ENCODE data around the gene INSYN1. TPM values are rescaled to one million over a fixed set of nuclear protein-coding genes. Genes with fewer than 3 reads are reported as not detected.
"Not testable (repeated sequence)": the region's sequence is repeated elsewhere in the genome, so short reads cannot be mapped to it uniquely, and the experiment has no call there.

INSYN1 gene
- total RNA-seq, 1 experiment from 2014 or later, result not detected

DNA sequence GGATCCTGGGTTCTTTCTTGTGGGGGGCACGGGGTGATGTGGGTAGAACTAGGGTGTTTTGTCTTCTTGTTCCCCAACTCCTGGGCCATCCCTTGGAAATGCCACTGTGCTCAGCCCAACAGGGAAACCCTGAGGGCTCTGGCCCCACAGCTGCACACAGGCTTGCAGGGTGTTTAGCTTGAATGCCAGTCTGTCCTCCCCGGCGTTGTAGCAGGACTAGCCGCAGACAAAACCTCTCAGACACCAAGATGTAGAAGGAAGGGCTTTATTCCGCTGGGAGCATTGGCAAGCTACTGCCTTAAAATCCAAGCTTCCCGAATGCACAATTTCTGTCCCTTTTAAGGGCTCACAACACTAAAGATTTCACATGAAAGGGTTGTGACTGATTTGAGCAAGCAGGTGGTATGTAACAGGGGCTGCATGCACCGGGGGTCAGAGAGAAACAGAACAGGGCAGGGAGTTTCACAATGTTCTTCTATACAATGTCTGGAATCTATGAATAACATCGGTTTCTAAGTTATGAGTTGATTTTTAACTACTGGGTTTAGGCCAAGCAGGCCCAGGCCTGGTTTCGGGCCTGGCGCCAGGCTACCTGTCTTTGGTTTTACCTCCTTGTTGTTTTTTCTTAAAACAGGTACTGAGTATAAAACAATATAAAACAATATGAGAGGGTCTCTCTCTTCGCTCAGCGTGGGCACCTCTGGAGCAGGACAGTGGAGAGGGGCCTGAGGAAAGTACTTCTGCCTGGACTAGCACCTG is 32.3 kb upstream of the INSYN1 start:
- H3K4me3 ChIP-seq; H3K27ac ChIP-seq; H3K27me3 ChIP-seq; H3K9me3 ChIP-seq (replicated peaks); DNase-seq; H3K36me3 ChIP-seq; H3K4me1 ChIP-seq: not testable (repeated sequence)

- no peaks in the 10 kb centered on the region for H3K27me3 ChIP-seq
- H3K4me1 ChIP-seq, result no peaks in the 10 kb centered on the region
- H3K27ac ChIP-seq, result no peak overlapping the region
- no peak overlapping the region for H3K4me3 ChIP-seq
- DNase-seq, result no peak
- no peaks in the 10 kb centered on the region for H3K9me3 ChIP-seq (replicated peaks)
- no peaks in the 10 kb centered on the region for H3K36me3 ChIP-seq
Measured at GRCh38 chr15:73784291-73784690, 31.1 kb upstream of the INSYN1 start.

DNA sequence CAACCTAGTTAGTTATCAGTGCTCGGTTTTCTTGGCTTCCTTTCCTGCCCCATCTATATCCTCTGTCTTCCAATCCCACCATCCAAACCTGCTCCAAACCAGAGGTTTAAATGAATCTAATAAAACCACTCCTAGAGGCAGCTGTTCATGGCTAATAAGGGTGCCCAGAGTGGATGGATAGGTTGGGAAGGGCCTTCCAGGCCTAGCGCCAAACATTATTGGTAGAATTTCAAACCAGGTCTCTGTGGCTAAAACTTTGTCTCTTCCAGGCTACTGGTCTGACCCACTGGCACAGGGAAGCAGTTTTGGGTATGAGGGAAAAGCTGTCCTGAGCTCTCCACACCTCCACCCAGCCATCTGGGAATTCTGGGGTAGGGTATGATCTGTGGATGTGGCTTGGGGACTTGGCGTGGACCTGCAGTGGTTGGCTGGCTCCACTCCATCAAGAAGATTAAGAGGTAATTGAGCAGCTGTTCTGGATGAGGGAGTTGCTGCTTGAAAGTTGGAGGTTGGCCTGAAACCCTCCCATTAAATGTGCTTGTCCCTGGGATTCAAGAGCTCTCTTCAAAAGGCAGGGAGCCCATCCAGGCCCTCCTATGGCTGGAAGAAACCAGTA is 29.3 kb upstream of the INSYN1 start:
- H3K36me3 ChIP-seq, result no peaks in the 10 kb centered on the region
- H3K4me1 ChIP-seq, result no peaks in the 10 kb centered on the region
- no peak overlapping the region for H3K27ac ChIP-seq
- no peaks in the 10 kb centered on the region for H3K9me3 ChIP-seq (replicated peaks)
- no peak overlapping the region for H3K4me3 ChIP-seq
- no peaks in the 10 kb centered on the region for H3K27me3 ChIP-seq
- peak; percentile 30 to 51 for DNase-seq

GRCh38 chr15:73781038-73781925 is 28.1 kb upstream of the INSYN1 start:
- H3K4me3 ChIP-seq, result no peak overlapping the region
- no peaks in the 10 kb centered on the region; the same call in 1 of the 2 replicates for H3K27me3 ChIP-seq
- peak in 1 of 2 experiments; percentile 12 for DNase-seq
- no peaks in the 10 kb centered on the region for H3K9me3 ChIP-seq (replicated peaks)
- no peak overlapping the region for H3K27ac ChIP-seq
- no peaks in the 10 kb centered on the region for H3K36me3 ChIP-seq
- no peaks in the 10 kb centered on the region for H3K4me1 ChIP-seq

- H3K27ac ChIP-seq, result no peak overlapping the region
- no peak for DNase-seq
- H3K27me3 ChIP-seq, result peaks cover 5% of the 10 kb centered on the region; the same call in 1 of the 2 replicates
- no peaks in the 10 kb centered on the region for H3K9me3 ChIP-seq (replicated peaks)
- no peaks in the 10 kb centered on the region for H3K4me1 ChIP-seq
- no peaks in the 10 kb centered on the region for H3K36me3 ChIP-seq
- H3K4me3 ChIP-seq, result no peak overlapping the region
Measured at GRCh38 chr15:73779974-73780373, 26.8 kb upstream of the INSYN1 start.

DNA sequence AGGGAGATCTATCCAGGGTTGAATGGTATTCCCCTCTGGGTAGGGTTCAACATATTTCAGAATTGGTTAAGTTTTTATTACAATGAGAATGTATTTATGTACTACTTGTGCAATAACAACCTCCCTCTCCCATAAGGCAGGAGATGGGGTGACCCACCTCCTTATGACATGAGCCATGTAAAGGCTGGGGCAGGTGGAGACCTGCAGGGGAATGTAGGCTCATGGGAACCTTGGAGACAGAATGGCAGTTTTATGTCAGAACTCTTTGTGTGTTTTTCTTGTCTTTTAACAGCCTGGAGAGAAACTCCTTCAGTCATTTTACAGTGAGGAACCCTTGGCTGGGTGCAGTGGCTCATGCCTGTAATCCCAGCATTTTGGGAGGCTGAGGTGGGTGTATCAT is 24.6 kb upstream of the INSYN1 start:
- H3K4me3 ChIP-seq, result no peak overlapping the region
- H3K27ac ChIP-seq, result no peak overlapping the region
- H3K27me3 ChIP-seq, result peaks cover 12% of the 10 kb centered on the region
- H3K9me3 ChIP-seq (replicated peaks), result no peaks in the 10 kb centered on the region
- DNase-seq, result no peak
- no peaks in the 10 kb centered on the region for H3K36me3 ChIP-seq
- no peaks in the 10 kb centered on the region for H3K4me1 ChIP-seq

DNA sequence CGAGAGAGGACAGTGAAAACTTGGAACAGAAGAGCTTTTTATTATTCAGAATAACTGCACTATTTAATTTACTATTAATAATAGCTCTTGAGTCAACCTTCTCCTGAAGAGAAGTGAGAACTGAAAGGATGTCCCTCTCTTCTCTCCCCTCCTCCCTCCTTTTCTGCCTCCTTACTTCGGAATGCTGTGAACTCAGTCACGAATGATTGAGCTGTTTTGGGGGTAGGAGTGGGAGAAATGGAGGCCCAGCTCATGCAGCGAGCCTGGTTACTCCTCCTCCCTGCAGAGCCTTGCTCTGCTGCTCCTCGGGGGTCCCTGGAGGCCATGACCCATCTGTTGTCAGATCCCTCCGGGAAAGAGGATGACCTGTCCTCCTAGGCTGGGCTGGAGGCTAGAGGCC is 20.3 kb upstream of the INSYN1 start:
- Histone ChIP-seq H3K4me1 (no peaks in the 10 kb centered on the region), H3K36me3 (no peaks in the 10 kb centered on the region)
- no peak for DNase-seq

GRCh38 chr15:73771385-73772045 is 18.4 kb upstream of the INSYN1 start:
- Histone ChIP-seq H3K4me1 (no peaks in the 10 kb centered on the region), H3K27me3 (peaks cover 16% of the 10 kb centered on the region), H3K9me3 (replicated peaks) (no peaks in the 10 kb centered on the region), H3K36me3 (no peaks in the 10 kb centered on the region), H3K27ac (no peak overlapping the region), H3K4me3 (no peak overlapping the region)
- no peak for DNase-seq

More for the DNA sequence above, 20.3 kb upstream of the INSYN1 start:
- Histone ChIP-seq H3K9me3 (replicated peaks) (no peaks in the 10 kb centered on the region), H3K27me3 (peaks cover 16% of the 10 kb centered on the region), H3K4me3 (no peak overlapping the region), H3K27ac (no peak overlapping the region)

DNA sequence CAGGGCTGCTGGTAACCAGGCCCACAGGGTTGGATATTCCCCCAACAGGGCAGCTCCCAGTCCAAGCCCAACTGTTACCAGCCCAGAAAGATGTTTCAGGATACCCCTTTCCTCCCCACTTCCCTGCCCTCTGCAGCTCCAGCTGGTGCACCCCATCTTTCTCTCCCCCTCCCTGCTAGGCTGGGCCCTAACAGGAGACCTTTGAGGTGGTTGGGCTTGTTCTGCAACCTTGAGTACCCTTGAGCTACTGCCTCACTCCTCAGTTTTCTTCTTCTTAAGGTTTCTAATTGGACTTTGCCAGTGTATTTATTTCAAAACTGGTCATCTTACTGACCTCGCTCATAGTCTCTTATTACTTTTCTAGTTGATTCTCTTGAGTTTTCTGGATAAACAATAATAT is 16.9 kb upstream of the INSYN1 start:
- DNase-seq, result no peak
- Histone ChIP-seq H3K27ac (no peak overlapping the region), H3K36me3 (no peaks in the 10 kb centered on the region), H3K4me1 (no peaks in the 10 kb centered on the region), H3K9me3 (replicated peaks) (no peaks in the 10 kb centered on the region), H3K27me3 (peaks cover 12% of the 10 kb centered on the region), H3K4me3 (no peak overlapping the region)

DNA sequence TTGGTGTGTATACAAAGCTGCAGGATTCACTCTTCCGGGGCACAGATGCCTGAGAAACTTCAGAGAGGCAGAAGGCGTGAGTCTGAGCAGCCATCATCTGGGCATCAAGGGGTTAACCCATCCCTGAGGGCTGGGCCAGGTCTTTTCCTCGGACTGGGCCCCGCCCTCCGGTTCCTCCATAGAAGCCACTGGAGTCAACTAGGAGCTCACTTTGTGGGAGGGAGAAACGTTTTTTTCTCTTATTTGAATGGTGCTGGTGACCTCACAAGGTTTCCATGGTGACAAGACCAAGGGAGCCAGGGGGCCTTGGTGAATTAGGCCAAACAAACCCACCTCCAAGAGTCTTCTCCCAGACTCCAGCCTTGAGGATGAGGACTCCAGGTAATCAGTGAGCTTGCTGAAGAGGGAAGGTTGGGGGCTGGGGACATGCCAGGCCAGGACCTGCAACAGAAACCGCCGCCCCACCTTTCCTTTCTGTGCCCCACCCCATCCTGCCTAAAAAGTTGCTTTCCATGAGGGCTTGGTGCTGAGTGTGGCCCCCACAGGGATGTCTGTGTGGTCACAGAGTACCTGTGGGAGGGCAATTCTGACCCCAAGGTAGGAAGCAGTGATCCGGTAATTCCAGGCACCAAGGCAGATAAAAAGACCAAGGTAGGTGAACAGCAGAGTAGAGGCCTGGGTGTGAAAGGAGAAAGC is 14.8 kb upstream of the INSYN1 start:
- H3K36me3 ChIP-seq, result no peaks in the 10 kb centered on the region
- no peaks in the 10 kb centered on the region for H3K9me3 ChIP-seq (replicated peaks)
- DNase-seq, result no peak
- H3K4me3 ChIP-seq, result no peak overlapping the region
- H3K27ac ChIP-seq, result no peak overlapping the region
- no peaks in the 10 kb centered on the region for H3K4me1 ChIP-seq
- H3K27me3 ChIP-seq, result peaks cover 6% of the 10 kb centered on the region

- H3K27ac ChIP-seq, result no peak overlapping the region
- peaks cover 2% of the 10 kb centered on the region; the same call in 1 of the 2 replicates for H3K27me3 ChIP-seq
- no peak overlapping the region for H3K4me3 ChIP-seq
- no peaks in the 10 kb centered on the region for H3K9me3 ChIP-seq (replicated peaks)
- H3K4me1 ChIP-seq, result no peaks in the 10 kb centered on the region
- H3K36me3 ChIP-seq, result no peaks in the 10 kb centered on the region
- no peak for DNase-seq
Measured at GRCh38 chr15:73766598-73766997, 13.4 kb upstream of the INSYN1 start.

- Histone ChIP-seq H3K4me3 (no peak overlapping the region), H3K36me3 (no peaks in the 10 kb centered on the region), H3K27me3 (peaks cover 10% of the 10 kb centered on the region), H3K9me3 (replicated peaks) (no peaks in the 10 kb centered on the region), H3K27ac (no peak overlapping the region), H3K4me1 (no peaks in the 10 kb centered on the region)
- DNase-seq, result no peak
Measured at GRCh38 chr15:73765778-73766177, 12.6 kb upstream of the INSYN1 start.

DNA sequence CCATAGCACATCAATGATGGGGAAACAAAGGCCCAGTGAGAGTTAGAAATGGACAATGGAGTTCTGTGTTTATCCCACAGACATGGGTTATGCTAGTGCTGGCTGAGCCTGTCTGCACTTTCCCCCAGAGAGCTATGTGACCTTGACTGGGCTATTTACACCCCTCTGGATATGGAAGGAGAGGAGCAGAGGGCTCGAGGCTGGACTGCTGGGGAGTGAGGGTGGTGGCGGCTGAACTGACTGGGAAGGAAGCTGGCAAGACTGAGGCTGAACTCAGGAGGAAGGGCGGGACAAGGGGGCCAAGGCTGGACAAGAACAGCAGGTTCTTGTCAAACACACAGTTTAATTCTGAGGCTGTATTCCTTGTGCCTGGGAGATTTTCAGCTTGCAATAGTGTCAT is 10.8 kb upstream of the INSYN1 start:
- H3K36me3 ChIP-seq, result no peaks in the 10 kb centered on the region
- no peak for DNase-seq
- H3K4me1 ChIP-seq, result no peaks in the 10 kb centered on the region
- no peak overlapping the region for H3K4me3 ChIP-seq
- no peak overlapping the region for H3K27ac ChIP-seq
- H3K9me3 ChIP-seq (replicated peaks), result no peaks in the 10 kb centered on the region
- peaks cover 10% of the 10 kb centered on the region for H3K27me3 ChIP-seq
